Measurements from ENCODE around the gene KCNT1.

KCNT1 gene

GRCh38 chr9:135758056-135758455 is 56.1 kb downstream of the KCNT1 start:
- Histone ChIP-seq H2BK5ac (ENCODE audit: low read length) (no peak overlapping the region), H3K4me2 (ENCODE audit: insufficient read depth, low read length, poor library complexity, severe bottlenecking) (no peak overlapping the region), H3K18ac (ENCODE audit: low read length) (peak overlapping the region; percentile 57), H3K79me1 (ENCODE audit: low read depth, low read length) (peaks cover 3% of the 10 kb centered on the region), H3K9me3 (replicated peaks in 1 of 2; ENCODE audit: control insufficient read depth in 2 of 2, insufficient read depth in 1 of 2, low read depth in 1 of 2, low read length in 2 of 2) (peaks cover 0 to 1% of the 10 kb centered on the region in 2 donors), H3K27me3 (ENCODE audit: control insufficient read depth in 3 of 3, insufficient read depth in 3 of 3, low read depth in 1 of 3, low read length in 3 of 3) (peaks cover 0 to 13% (median 0%) of the 10 kb centered on the region in 3 experiments), H2BK120ac (ENCODE audit: low read depth, low read length) (no peak overlapping the region), H3K9ac (ENCODE audit: low read depth, low read length, poor library complexity) (peak overlapping the region; percentile 44), H2BK12ac (ENCODE audit: low read length) (no peak overlapping the region), H2BK15ac (ENCODE audit: low read length) (peak overlapping the region; percentile 81), H2AK5ac (ENCODE audit: low read depth, low read length) (peak overlapping the region; percentile 63), H3K4ac (ENCODE audit: low read length) (no peak overlapping the region), H3K23ac (ENCODE audit: low read depth, low read length, poor library complexity) (no peak overlapping the region), H3K27ac (replicated peaks; ENCODE audit: low read length) (no peak overlapping the region), H2AFZ (ENCODE audit: low read length) (no peak overlapping the region), H4K8ac (ENCODE audit: low read depth, low read length) (no peak overlapping the region), H3K4me3 (ENCODE audit: low read length in 2 of 2) (no peak overlapping the region), H3K4me1 (ENCODE audit: control insufficient read depth in 2 of 2, insufficient read depth in 1 of 2, low read depth in 1 of 2, low read length in 2 of 2) (no peaks in the 10 kb centered on the region), H3K14ac (ENCODE audit: low read length) (peak overlapping the region; percentile 38), H4K91ac (ENCODE audit: low read depth, low read length, poor library complexity) (no peak overlapping the region), H3K36me3 (replicated peaks in 1 of 2; ENCODE audit: control insufficient read depth in 2 of 2, insufficient read depth in 2 of 2, low read length in 2 of 2) (no peaks in the 10 kb centered on the region)
- WGBS, 2 donors (ENCODE audit: extremely low coverage in 2 of 2, insufficient read length in 2 of 2, insufficient replicate concordance in 1 of 2), result no CpG with 5 or more reads among the region's 21 CpGs
- DNase-seq (ENCODE audit: low spot score), result no peak

GRCh38 chr9:135758870-135759269 is 56.9 kb downstream of the KCNT1 start:
- Histone ChIP-seq H3K4me3 (ENCODE audit: low read length in 2 of 2) (no peak overlapping the region), H3K23ac (ENCODE audit: low read depth, low read length, poor library complexity) (peak overlapping the region; percentile 44), H3K27me3 (ENCODE audit: control insufficient read depth in 3 of 3, insufficient read depth in 3 of 3, low read depth in 1 of 3, low read length in 3 of 3) (peaks cover 0 to 13% (median 0%) of the 10 kb centered on the region in 3 experiments), H3K14ac (ENCODE audit: low read length) (no peak overlapping the region), H3K36me3 (replicated peaks in 1 of 2; ENCODE audit: control insufficient read depth in 2 of 2, insufficient read depth in 2 of 2, low read length in 2 of 2) (no peaks in the 10 kb centered on the region), H3K9me3 (replicated peaks in 1 of 2; ENCODE audit: control insufficient read depth in 2 of 2, insufficient read depth in 1 of 2, low read depth in 1 of 2, low read length in 2 of 2) (peaks cover 0 to 1% of the 10 kb centered on the region in 2 donors), H2AFZ (ENCODE audit: low read length) (no peak overlapping the region), H2BK15ac (ENCODE audit: low read length) (peak overlapping the region; percentile 55), H4K8ac (ENCODE audit: low read depth, low read length) (no peak overlapping the region), H2BK5ac (ENCODE audit: low read length) (no peak overlapping the region), H3K4ac (ENCODE audit: low read length) (no peak overlapping the region), H3K27ac (replicated peaks; ENCODE audit: low read length) (no peak overlapping the region), H4K91ac (ENCODE audit: low read depth, low read length, poor library complexity) (no peak overlapping the region), H3K18ac (ENCODE audit: low read length) (peak overlapping the region; percentile 76), H2BK12ac (ENCODE audit: low read length) (no peak overlapping the region), H3K4me1 (ENCODE audit: control insufficient read depth in 2 of 2, insufficient read depth in 1 of 2, low read depth in 1 of 2, low read length in 2 of 2) (no peaks in the 10 kb centered on the region), H3K4me2 (ENCODE audit: insufficient read depth, low read length, poor library complexity, severe bottlenecking) (no peak overlapping the region), H2BK120ac (ENCODE audit: low read depth, low read length) (no peak overlapping the region), H3K79me1 (ENCODE audit: low read depth, low read length) (peaks cover 3% of the 10 kb centered on the region), H2AK5ac (ENCODE audit: low read depth, low read length) (peak overlapping the region; percentile 47), H3K9ac (ENCODE audit: low read depth, low read length, poor library complexity) (no peak overlapping the region)
- WGBS, 2 donors (ENCODE audit: extremely low coverage in 2 of 2, insufficient read length in 2 of 2, insufficient replicate concordance in 1 of 2), result no CpG with 5 or more reads among the region's 10 CpGs
- no peak for DNase-seq (ENCODE audit: low spot score)

GRCh38 chr9:135759676-135760300 is 57.8 kb downstream of the KCNT1 start:
- Histone ChIP-seq H3K4me1 (ENCODE audit: control insufficient read depth in 2 of 2, insufficient read depth in 1 of 2, low read depth in 1 of 2, low read length in 2 of 2) (no peaks in the 10 kb centered on the region), H3K14ac (ENCODE audit: low read length) (peak overlapping the region; percentile 97), H2BK120ac (ENCODE audit: low read depth, low read length) (no peak overlapping the region), H2BK5ac (ENCODE audit: low read length) (peak overlapping the region; percentile 87), H3K36me3 (replicated peaks in 1 of 2; ENCODE audit: control insufficient read depth in 2 of 2, insufficient read depth in 2 of 2, low read length in 2 of 2) (no peaks in the 10 kb centered on the region), H4K91ac (ENCODE audit: low read depth, low read length, poor library complexity) (no peak overlapping the region), H3K4me2 (ENCODE audit: insufficient read depth, low read length, poor library complexity, severe bottlenecking) (no peak overlapping the region), H3K9ac (ENCODE audit: low read depth, low read length, poor library complexity) (peak overlapping the region; percentile 44), H2BK15ac (ENCODE audit: low read length) (peak overlapping the region; percentile 67), H3K4ac (ENCODE audit: low read length) (no peak overlapping the region), H3K27ac (replicated peaks; ENCODE audit: low read length) (no peak overlapping the region), H3K23ac (ENCODE audit: low read depth, low read length, poor library complexity) (peak overlapping the region; percentile 1), H3K79me1 (ENCODE audit: low read depth, low read length) (peaks cover 3% of the 10 kb centered on the region), H2BK12ac (ENCODE audit: low read length) (no peak overlapping the region), H2AK5ac (ENCODE audit: low read depth, low read length) (no peak overlapping the region), H3K27me3 (ENCODE audit: control insufficient read depth in 3 of 3, insufficient read depth in 3 of 3, low read depth in 1 of 3, low read length in 3 of 3) (peaks cover 0 to 11% (median 0%) of the 10 kb centered on the region in 3 experiments), H3K18ac (ENCODE audit: low read length) (peak overlapping the region; percentile 72), H3K4me3 (ENCODE audit: low read length in 2 of 2) (no peak overlapping the region), H4K8ac (ENCODE audit: low read depth, low read length) (no peak overlapping the region), H3K9me3 (replicated peaks in 1 of 2; ENCODE audit: control insufficient read depth in 2 of 2, insufficient read depth in 1 of 2, low read depth in 1 of 2, low read length in 2 of 2) (no peaks in the 10 kb centered on the region), H2AFZ (ENCODE audit: low read length) (no peak overlapping the region)
- no peak for DNase-seq (ENCODE audit: low spot score)
- no CpG with 5 or more reads among the region's 24 CpGs for WGBS, 2 donors (ENCODE audit: extremely low coverage in 2 of 2, insufficient read length in 2 of 2, insufficient replicate concordance in 1 of 2)

GRCh38 chr9:135760465-135760864 is 58.5 kb downstream of the KCNT1 start:
- Histone ChIP-seq H2BK15ac (ENCODE audit: low read length) (peak overlapping the region; percentile 67), H2BK12ac (ENCODE audit: low read length) (peak overlapping the region; percentile 22), H3K4me3 (ENCODE audit: low read length in 2 of 2) (no peak overlapping the region), H3K4ac (ENCODE audit: low read length) (no peak overlapping the region), H3K9me3 (replicated peaks in 1 of 2; ENCODE audit: control insufficient read depth in 2 of 2, insufficient read depth in 1 of 2, low read depth in 1 of 2, low read length in 2 of 2) (peaks cover 0 to 1% of the 10 kb centered on the region in 2 donors), H3K27me3 (ENCODE audit: control insufficient read depth in 3 of 3, insufficient read depth in 3 of 3, low read depth in 1 of 3, low read length in 3 of 3) (peaks cover 0 to 11% (median 0%) of the 10 kb centered on the region in 3 experiments), H2BK5ac (ENCODE audit: low read length) (peak overlapping the region; percentile 87), H3K23ac (ENCODE audit: low read depth, low read length, poor library complexity) (no peak overlapping the region), H3K27ac (replicated peaks; ENCODE audit: low read length) (no peak overlapping the region), H2AK5ac (ENCODE audit: low read depth, low read length) (peak overlapping the region; percentile 81), H4K8ac (ENCODE audit: low read depth, low read length) (no peak overlapping the region), H2BK120ac (ENCODE audit: low read depth, low read length) (no peak overlapping the region), H4K91ac (ENCODE audit: low read depth, low read length, poor library complexity) (no peak overlapping the region), H2AFZ (ENCODE audit: low read length) (no peak overlapping the region), H3K14ac (ENCODE audit: low read length) (no peak overlapping the region), H3K4me2 (ENCODE audit: insufficient read depth, low read length, poor library complexity, severe bottlenecking) (no peak overlapping the region), H3K18ac (ENCODE audit: low read length) (peak overlapping the region; percentile 76), H3K4me1 (ENCODE audit: control insufficient read depth in 2 of 2, insufficient read depth in 1 of 2, low read depth in 1 of 2, low read length in 2 of 2) (no peaks in the 10 kb centered on the region), H3K79me1 (ENCODE audit: low read depth, low read length) (peaks cover 3% of the 10 kb centered on the region), H3K36me3 (replicated peaks in 1 of 2; ENCODE audit: control insufficient read depth in 2 of 2, insufficient read depth in 2 of 2, low read length in 2 of 2) (no peaks in the 10 kb centered on the region), H3K9ac (ENCODE audit: low read depth, low read length, poor library complexity) (no peak overlapping the region)
- no CpG with 5 or more reads among the region's 12 CpGs for WGBS, 2 donors (ENCODE audit: extremely low coverage in 2 of 2, insufficient read length in 2 of 2, insufficient replicate concordance in 1 of 2)
- DNase-seq (ENCODE audit: low spot score), result no peak
